ENCODE measurements around the gene SPAG16.

- TF ChIP-seq SUZ12 (IDR thresholded peaks at IDR 0.05; ENCODE audit: extremely low read depth, insufficient read depth, insufficient read length), result no peak
- TF ChIP-seq ZNF274 (IDR thresholded peaks at IDR 0.05; ENCODE audit: low read depth, low read length), result no peak
- TF ChIP-seq YY1 (IDR thresholded peaks at IDR 0.05; ENCODE audit: insufficient read depth, insufficient read length), result no peak
These were observed 635.8 kb downstream of the SPAG16 start for GRCh38 chr2:213920014-213920413.

All from NT2/D1 (cell line).